DOHH2 (cell line): ENCODE measurements around the gene GP1BB.
A peak's percentile ranks its signal among the peaks of the same experiment; 100 is the strongest.

Source experiments
- H3F3A ChIP-seq: fragments of 200-600 bp; sonication (generic), shearing (Covaris generic); 2 replicates; pipeline ENCODE4 v1.6.0; 2016; ENCODE audit warnings: antibody characterized with exemption, mild to moderate bottlenecking; ENCODE audit not compliant: control insufficient read depth, insufficient read depth
- H3K27ac ChIP-seq: fragments of 200-600 bp; sonication (generic); 2 replicates; pipeline ENCODE4 v1.5.1; 2014; ENCODE audit warnings: low read depth, mild to moderate bottlenecking, low read length, moderate library complexity
- H3K27me3 ChIP-seq: fragments of 200-600 bp; sonication (generic); 2 replicates; pipeline ENCODE4 v1.6.1; 2014; ENCODE audit warnings: mild to moderate bottlenecking, low read length, mixed read lengths; ENCODE audit not compliant: control insufficient read depth
- H3K36me3 ChIP-seq: fragments of 200-600 bp; sonication (generic); 2 replicates; pipeline ENCODE4 v1.6.1; 2014; ENCODE audit warnings: mild to moderate bottlenecking, low read length, moderate library complexity, mixed read lengths; ENCODE audit not compliant: control insufficient read depth
- H3K4me1 ChIP-seq: fragments of 200-600 bp; sonication (generic); 2 replicates; pipeline ENCODE4 v1.6.1; 2014; ENCODE audit warnings: mild to moderate bottlenecking, low read length, mixed read lengths; ENCODE audit not compliant: control insufficient read depth
- H3K4me2 ChIP-seq: fragments of 200-600 bp; sonication (generic); 2 replicates; pipeline ENCODE4 v1.6.0; 2014; ENCODE audit warnings: mild to moderate bottlenecking, low read length, moderate library complexity
- H3K4me3 ChIP-seq: fragments of 200-600 bp; sonication (generic); 2 replicates; pipeline ENCODE4 v1.5.1; 2014; ENCODE audit warnings: mild to moderate bottlenecking, low read length, mixed read lengths
- H3K79me2 ChIP-seq: fragments of 200-600 bp; sonication (generic); 2 replicates; pipeline ENCODE4 v1.6.1; 2014; ENCODE audit warnings: mild to moderate bottlenecking, low read length, mixed read lengths; ENCODE audit not compliant: control insufficient read depth
- H3K9me2 ChIP-seq: fragments of 200-600 bp; sonication (generic); replicated peaks from 2 replicates; pipeline ENCODE4 v1.6.1; 2014; ENCODE audit warnings: mild to moderate bottlenecking, low read length, mixed read lengths; ENCODE audit not compliant: control insufficient read depth
- H3K9me3 ChIP-seq: fragments of 200-600 bp; sonication (generic); 2 replicates; pipeline ENCODE4 v1.6.1; 2014; ENCODE audit warnings: antibody characterized with exemption, low read length, mixed read lengths; ENCODE audit not compliant: control insufficient read depth, insufficient read depth
- H4K20me1 ChIP-seq: fragments of 200-600 bp; sonication (generic); 2 replicates; pipeline ENCODE4 v1.6.0; 2014; ENCODE audit warnings: low read depth, mild to moderate bottlenecking, antibody characterized with exemption, low read length, moderate library complexity; ENCODE audit not compliant: control insufficient read depth, insufficient read depth
- CTCF ChIP-seq: fragments of 200-600 bp; sonication (generic); IDR thresholded peaks from one replicate; pipeline ENCODE4 v1.5.1; 2014; ENCODE audit warnings: antibody characterized with exemption, mild to moderate bottlenecking, low read depth, low read length; ENCODE audit not compliant: poor library complexity, severe bottlenecking
- EZH2phosphoT487 ChIP-seq: fragments of 200-600 bp; sonication (generic); IDR thresholded peaks from 2 replicates; pipeline ENCODE4 v1.6.1; 2017; ENCODE audit warnings: borderline replicate concordance, mild to moderate bottlenecking, antibody characterized with exemption, low read length, moderate library complexity, mixed read lengths

Gene GP1BB

GRCh38 chr22:19679522-19680101 lies 43.7 kb upstream of the GP1BB start:
- Histone ChIP-seq H3K36me3 (no peaks in the 10 kb centered on the region), H3K4me3 (no peak overlapping the region), H4K20me1 (no peaks in the 10 kb centered on the region; the same call in 1 of the 2 replicates), H3K9me2 (no peaks in the 10 kb centered on the region), H3K79me2 (no peaks in the 10 kb centered on the region), H3K4me1 (no peaks in the 10 kb centered on the region), H3K27ac (no peak overlapping the region), H3K4me2 (no peak overlapping the region), H3F3A (no peaks in the 10 kb centered on the region), H3K9me3 (no peaks in the 10 kb centered on the region), H3K27me3 (peaks cover 19% of the 10 kb centered on the region)
- TF ChIP-seq EZH2phosphoT487 = no peak
- peak; percentile 95 for TF ChIP-seq CTCF

- H3K9me2 ChIP-seq = no peaks in the 10 kb centered on the region
- TF ChIP-seq EZH2phosphoT487 (no peak), CTCF (no peak)
- no peaks in the 10 kb centered on the region for H3F3A ChIP-seq
- H3K9me3 ChIP-seq = no peaks in the 10 kb centered on the region
- no peak overlapping the region for H3K4me2 ChIP-seq
- no peaks in the 10 kb centered on the region; the same call in 1 of the 2 replicates for H4K20me1 ChIP-seq
- peaks cover 19% of the 10 kb centered on the region for H3K27me3 ChIP-seq
- H3K27ac ChIP-seq = no peak overlapping the region
- H3K4me1 ChIP-seq = no peaks in the 10 kb centered on the region
- H3K79me2 ChIP-seq = no peaks in the 10 kb centered on the region
- H3K4me3 ChIP-seq = no peak overlapping the region
- H3K36me3 ChIP-seq = no peaks in the 10 kb centered on the region
These were observed 43.0 kb upstream of the GP1BB start for GRCh38 chr22:19680287-19680881.

GRCh38 chr22:19680911-19681862 lies 42.2 kb upstream of the GP1BB start:
- Histone ChIP-seq H3K27me3 (peaks cover 19% of the 10 kb centered on the region), H3K4me3 (no peak overlapping the region), H3K9me2 (no peaks in the 10 kb centered on the region), H3K9me3 (no peaks in the 10 kb centered on the region), H3K79me2 (no peaks in the 10 kb centered on the region), H3K4me2 (no peak overlapping the region), H3K4me1 (no peaks in the 10 kb centered on the region), H3F3A (no peaks in the 10 kb centered on the region), H3K36me3 (no peaks in the 10 kb centered on the region), H4K20me1 (no peaks in the 10 kb centered on the region; the same call in 1 of the 2 replicates), H3K27ac (no peak overlapping the region)
- TF ChIP-seq CTCF (no peak), EZH2phosphoT487 (no peak)
